Activated naive CD8-positive, alpha-beta T cell treated with anti-CD3 and anti-CD28 coated beads, Interleukin-2, amount 10 ng/mL, durations not matched to agents 7 days and 5 days (primary cell): ENCODE results near the gene PIANP. TPM values are rescaled to one million over a fixed set of nuclear protein-coding genes. Genes with fewer than 3 reads are reported as not detected.
A peak's percentile ranks its signal among the peaks of the same experiment; 100 is the strongest.

ENCODE experiments used
- ATAC-seq: fragments of 150-1000 bp; cut with Tn5 transposase; one replicate; pipeline ENCODE4 v1.10.0; 2021; ENCODE audit warnings: low read depth, moderate library complexity
- POLR2A ChIA-PET: fragments of 350-600 bp; sonication (Branson Sonifier 250); formaldehyde crosslinking; loops from one replicate; lab custom pipeline; 2021; ENCODE audit warnings: antibody characterized with exemption; lab: Charles Lee
- DNase-seq: peaks from one replicate; pipeline ENCODE4 v3.0.0; 2021
- H3K27ac Mint-ChIP-seq: one replicate; pipeline ENCODE4 v1.8.0; 2022; ENCODE audit warnings: mild to moderate bottlenecking, mixed read lengths
- H3K27me3 Mint-ChIP-seq: one replicate; pipeline ENCODE4 v1.8.0; 2022; ENCODE audit warnings: mild to moderate bottlenecking, moderate library complexity, mixed read lengths
- H3K36me3 Mint-ChIP-seq: one replicate; pipeline ENCODE4 v1.8.0; 2021; ENCODE audit warnings: mild to moderate bottlenecking, mixed read lengths
- H3K4me1 Mint-ChIP-seq: one replicate; pipeline ENCODE4 v1.8.0; 2021; ENCODE audit warnings: mixed read lengths
- H3K4me3 Mint-ChIP-seq: one replicate; pipeline ENCODE4 v1.8.0; 2022; ENCODE audit warnings: mild to moderate bottlenecking, moderate library complexity, mixed read lengths
- H3K9me3 Mint-ChIP-seq: one replicate; pipeline ENCODE4 v1.8.0; 2021; ENCODE audit warnings: mixed read lengths
- total RNA-seq, 2 experiments: library from RNA; stranded (reverse); gene quantifications; one replicate each; pipeline ENCODE4 v1.2.3, GENCODE V29; 2021

The PIANP gene
- total RNA-seq, 2 experiments from 2014 or later, result 0.75 to 1.1 TPM

- Mint-ChIP-seq H3K27me3 (no peaks in the 10 kb centered on the region), H3K4me3 (peak overlapping the region; percentile 90), H3K9me3 (no peaks in the 10 kb centered on the region), H3K4me1 (peaks cover 37% of the 10 kb centered on the region), H3K36me3 (peaks cover 22% of the 10 kb centered on the region), H3K27ac (peak overlapping the region; percentile 95)
- DNase-seq (no peak), ATAC-seq (peak; percentile 17)
- POLR2A ChIA-PET, result interaction anchor here (0.6 to 2.3 kb wide), 34 partner anchors 11 to 218 kb away, joined by 3 to 71 read pairs (median 6); partner anchors contain the start of genes CDCA3, COPS7A, GAPDH and LAG3
Measured at GRCh38 chr12:6688543-6688998, 12.0 kb downstream of the PIANP start.

DNA sequence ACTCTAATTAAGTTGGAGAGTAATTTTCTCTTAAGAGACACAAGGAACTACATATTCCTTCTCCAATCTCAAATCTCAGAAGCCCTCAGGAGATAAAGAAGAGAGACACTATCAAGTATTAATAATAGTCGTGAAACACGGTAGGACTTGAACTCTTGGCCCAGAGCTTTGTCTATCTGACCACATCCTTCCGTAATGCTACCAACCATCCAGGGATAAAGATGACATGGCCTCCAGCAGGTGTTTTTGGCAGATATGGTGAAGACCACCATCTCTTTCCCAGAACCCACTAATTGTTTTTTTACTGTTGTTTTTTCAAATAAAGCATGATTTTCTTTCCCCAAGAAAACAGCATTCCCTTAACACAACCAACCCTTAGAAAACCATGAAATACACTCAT, 14.8 kb downstream of the PIANP start:
- H3K9me3 Mint-ChIP-seq, result no peaks in the 10 kb centered on the region
- POLR2A ChIA-PET, result interaction anchor here (0.6 to 0.7 kb wide), 2 partner anchors 127 to 251 kb away, joined by 6 to 7 read pairs; no protein-coding TSS in a partner anchor
- H3K4me1 Mint-ChIP-seq, result peaks cover 42% of the 10 kb centered on the region
- ATAC-seq (no peak), DNase-seq (no peak)
- H3K27me3 Mint-ChIP-seq, result no peaks in the 10 kb centered on the region
- no peak overlapping the region for H3K27ac Mint-ChIP-seq
- peaks cover 27% of the 10 kb centered on the region for H3K36me3 Mint-ChIP-seq
- H3K4me3 Mint-ChIP-seq, result peak overlapping the region; percentile 90

- ATAC-seq, result no peak
- H3K4me3 Mint-ChIP-seq, result no peak overlapping the region
- peaks cover 27% of the 10 kb centered on the region for H3K36me3 Mint-ChIP-seq
- no peak for DNase-seq
- no peaks in the 10 kb centered on the region for H3K27me3 Mint-ChIP-seq
- peaks cover 37% of the 10 kb centered on the region for H3K4me1 Mint-ChIP-seq
- H3K27ac Mint-ChIP-seq, result peak overlapping the region; percentile 21
- POLR2A ChIA-PET, result interaction anchor here (0.5 to 1.3 kb wide), 6 partner anchors 21 to 79 kb away, joined by 3 to 6 read pairs (median 4); partner anchors contain the start of gene COPS7A
- no peaks in the 10 kb centered on the region for H3K9me3 Mint-ChIP-seq
Measured at GRCh38 chr12:6684609-6685008, 16.0 kb downstream of the PIANP start.

DNA sequence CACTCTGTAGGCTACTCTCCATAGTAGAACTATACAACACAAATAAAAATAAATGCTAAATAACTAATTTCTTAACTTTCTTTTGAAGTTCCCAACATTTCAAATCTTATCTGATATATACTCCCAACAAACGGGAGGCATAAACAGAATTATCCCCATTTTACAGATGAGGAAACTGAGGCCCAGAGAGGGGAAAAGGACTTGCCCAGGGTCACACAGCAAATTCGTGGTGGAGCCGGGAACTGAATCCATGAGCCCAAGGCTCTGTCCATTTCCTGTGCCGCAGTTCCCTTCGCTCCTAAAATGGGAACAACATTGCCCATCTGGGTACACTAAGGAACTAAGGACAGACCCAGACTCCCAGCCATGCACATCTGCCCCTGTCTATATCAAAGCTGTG, 23.7 kb downstream of the PIANP start:
- DNase-seq (no peak), ATAC-seq (no peak)
- Mint-ChIP-seq H3K27ac (no peak overlapping the region), H3K4me3 (no peak overlapping the region), H3K9me3 (no peaks in the 10 kb centered on the region), H3K4me1 (peaks cover 10% of the 10 kb centered on the region), H3K36me3 (peaks cover 35% of the 10 kb centered on the region), H3K27me3 (no peaks in the 10 kb centered on the region)
- POLR2A ChIA-PET, result interaction anchor here (1.0 kb wide), 1 partner anchor 45 kb away, joined by 4 read pairs; no protein-coding TSS in a partner anchor

DNA sequence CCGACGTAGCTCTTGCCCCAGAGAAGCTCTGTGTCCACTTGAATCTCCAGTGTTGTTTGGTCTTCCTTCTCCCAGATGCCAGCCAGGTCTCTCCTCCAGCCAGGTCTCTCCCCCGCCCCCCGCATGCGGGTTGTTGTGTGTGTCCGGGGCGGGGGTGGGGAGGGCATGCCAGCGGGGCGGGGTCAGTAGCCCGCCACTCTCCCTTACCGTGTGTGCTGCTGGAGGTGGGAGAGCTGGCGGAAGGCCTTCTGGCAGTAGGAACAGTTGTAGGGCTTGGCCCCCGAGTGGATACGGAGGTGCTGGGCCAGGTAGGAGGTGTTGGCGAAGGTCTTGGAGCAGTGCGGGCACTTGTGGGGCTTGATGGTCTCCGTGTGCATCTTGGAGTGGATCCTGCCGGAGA, 28.5 kb downstream of the PIANP start:
- Mint-ChIP-seq H3K27ac (no peak overlapping the region), H3K4me1 (peaks cover 6% of the 10 kb centered on the region)
- POLR2A ChIA-PET, result no interaction called here

GRCh38 chr12:6667559-6668210, 32.9 kb downstream of the PIANP start:
- Mint-ChIP-seq H3K36me3 (peaks cover 28% of the 10 kb centered on the region), H3K4me3 (no peak overlapping the region), H3K9me3 (peaks cover 1% of the 10 kb centered on the region), H3K27ac (no peak overlapping the region), H3K4me1 (peaks cover 8% of the 10 kb centered on the region), H3K27me3 (no peaks in the 10 kb centered on the region)
- ATAC-seq (no peak), DNase-seq (no peak)
- POLR2A ChIA-PET, result interaction anchor here (1.9 kb wide), 1 partner anchor 21 kb away, joined by 6 read pairs; the partner anchor contains the start of gene ZNF384

More for the DNA sequence above, 28.5 kb downstream of the PIANP start:
- H3K36me3 Mint-ChIP-seq, result peaks cover 40% of the 10 kb centered on the region
- no peak for ATAC-seq
- H3K9me3 Mint-ChIP-seq, result no peaks in the 10 kb centered on the region
- no peak for DNase-seq
- H3K4me3 Mint-ChIP-seq, result no peak overlapping the region
- no peaks in the 10 kb centered on the region for H3K27me3 Mint-ChIP-seq

GRCh38 chr12:6666211-6666610, 34.4 kb downstream of the PIANP start:
- Mint-ChIP-seq H3K9me3 (peaks cover 1% of the 10 kb centered on the region), H3K36me3 (peaks cover 17% of the 10 kb centered on the region), H3K4me3 (no peak overlapping the region), H3K4me1 (peaks cover 13% of the 10 kb centered on the region), H3K27me3 (no peaks in the 10 kb centered on the region), H3K27ac (no peak overlapping the region)
- ATAC-seq, result no peak
- no peak for DNase-seq
- POLR2A ChIA-PET, result interaction anchor here (0.7 to 1.9 kb wide), 2 partner anchors 23 to 57 kb away, joined by 3 to 6 read pairs; partner anchors contain the start of gene ZNF384

GRCh38 chr12:6664902-6665301, 35.7 kb downstream of the PIANP start:
- Mint-ChIP-seq H3K9me3 (peaks cover 1% of the 10 kb centered on the region), H3K27me3 (no peaks in the 10 kb centered on the region), H3K27ac (no peak overlapping the region), H3K4me3 (no peak overlapping the region), H3K4me1 (peaks cover 13% of the 10 kb centered on the region), H3K36me3 (peaks cover 10% of the 10 kb centered on the region)
- DNase-seq, result no peak
- POLR2A ChIA-PET, result interaction anchor here (1.1 to 2.4 kb wide), 3 partner anchors 24 to 73 kb away, joined by 5 to 22 read pairs (median 10); partner anchors contain the start of gene ZNF384
- no peak for ATAC-seq

- H3K4me3 Mint-ChIP-seq, result peak within 1 kb of the TSS; percentile 100
- H3K9me3 Mint-ChIP-seq, result peaks cover 1% of the 10 kb centered on the region
- ATAC-seq (peak; percentile 99), DNase-seq (peak; percentile 88)
- no peaks in the 10 kb centered on the region for H3K27me3 Mint-ChIP-seq
- H3K27ac Mint-ChIP-seq, result peak within 1 kb of the TSS; percentile 99
- peaks cover 8% of the 10 kb centered on the region for H3K36me3 Mint-ChIP-seq
- POLR2A ChIA-PET, result interaction anchor here (0.5 to 2.4 kb wide), 6 partner anchors 11 to 445 kb away, joined by 3 to 22 read pairs (median 3); partner anchors contain the start of gene ZNF384
- peaks cover 13% of the 10 kb centered on the region for H3K4me1 Mint-ChIP-seq
Measured at GRCh38 chr12:6662906-6663742, 37.5 kb downstream of the PIANP start, which contains the start of gene ING4. Gene ING4, minus strand, starts transcription at chr12:6663119. Its CDS starts 18 bp downstream, at chr12:6663101.

- DNase-seq (no peak), ATAC-seq (peak; percentile 58)
- Mint-ChIP-seq H3K27ac (peak overlapping the region; percentile 99), H3K4me3 (peak overlapping the region; percentile 100), H3K27me3 (no peaks in the 10 kb centered on the region), H3K9me3 (peaks cover 1% of the 10 kb centered on the region), H3K4me1 (peaks cover 13% of the 10 kb centered on the region), H3K36me3 (peaks cover 5% of the 10 kb centered on the region)
- POLR2A ChIA-PET, result interaction anchor here (0.8 to 1.3 kb wide), 2 partner anchors 30 to 54 kb away, joined by 3 to 4 read pairs; no protein-coding TSS in a partner anchor
Measured at GRCh38 chr12:6662602-6662905, 38.1 kb downstream of the PIANP start.

GRCh38 chr12:6653987-6654386, 46.6 kb downstream of the PIANP start:
- Mint-ChIP-seq H3K4me1 (peaks cover 3% of the 10 kb centered on the region), H3K4me3 (no peak overlapping the region), H3K27me3 (no peaks in the 10 kb centered on the region), H3K36me3 (peaks cover 23% of the 10 kb centered on the region), H3K27ac (no peak overlapping the region), H3K9me3 (no peaks in the 10 kb centered on the region)
- POLR2A ChIA-PET, result no interaction called here
- DNase-seq (no peak), ATAC-seq (no peak)

DNA sequence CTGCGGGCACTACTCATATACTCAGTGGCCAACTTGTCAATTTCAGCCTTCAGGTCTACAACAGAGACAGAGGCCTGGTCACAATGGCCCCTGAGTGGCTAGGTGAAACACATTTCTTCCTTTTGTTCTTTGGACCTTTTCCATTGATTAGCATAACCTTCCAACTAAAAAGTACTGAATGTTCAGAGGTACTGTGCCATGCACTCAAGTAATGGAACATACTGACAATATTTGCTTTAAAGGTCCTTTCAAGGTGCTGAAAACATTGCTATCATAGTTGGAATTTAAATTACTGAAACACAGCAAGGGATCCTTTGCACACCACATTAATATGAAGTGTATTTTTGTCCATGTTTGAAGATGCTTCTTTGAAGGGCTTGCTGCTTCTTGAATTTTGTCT, 47.3 kb downstream of the PIANP start:
- Mint-ChIP-seq H3K27ac (no peak overlapping the region), H3K4me1 (peaks cover 3% of the 10 kb centered on the region), H3K4me3 (no peak overlapping the region), H3K9me3 (no peaks in the 10 kb centered on the region), H3K27me3 (no peaks in the 10 kb centered on the region), H3K36me3 (peaks cover 23% of the 10 kb centered on the region)
- POLR2A ChIA-PET, result no interaction called here
- ATAC-seq (no peak), DNase-seq (no peak)

- no peaks in the 10 kb centered on the region for H3K9me3 Mint-ChIP-seq
- H3K27ac Mint-ChIP-seq, result no peak overlapping the region
- H3K4me1 Mint-ChIP-seq, result peaks cover 3% of the 10 kb centered on the region
- H3K27me3 Mint-ChIP-seq, result no peaks in the 10 kb centered on the region
- peaks cover 26% of the 10 kb centered on the region for H3K36me3 Mint-ChIP-seq
- POLR2A ChIA-PET, result interaction anchor here (0.9 kb wide), 1 partner anchor 17 kb away, joined by 3 read pairs; the partner anchor contains the start of gene LPAR5
- H3K4me3 Mint-ChIP-seq, result no peak overlapping the region
- DNase-seq (no peak), ATAC-seq (no peak)
Measured at GRCh38 chr12:6652391-6652790, 48.2 kb downstream of the PIANP start.
